Neural progenitor cell (in vitro differentiated cells): Measurements from ENCODE around the gene C6orf47.

Experiments used
- CTCF ChIP-seq: fragments of 200-600 bp; sonication (generic); IDR thresholded peaks from 2 replicates; pipeline ENCODE4 v1.5.1; 2017; ENCODE audit warnings: antibody characterized with exemption, mild to moderate bottlenecking
- EZH2phosphoT487 ChIP-seq: fragments of 200-600 bp; sonication (generic); IDR thresholded peaks from 2 replicates; pipeline ENCODE4 v1.6.1; 2017; ENCODE audit warnings: antibody characterized with exemption

- TF ChIP-seq CTCF (no peak), EZH2phosphoT487 (no peak)
These were observed 21.1 kb downstream of the C6orf47 start for GRCh38 chr6:31639449-31639861.
